Tibial nerve (tissue), 3 donors: Measurements from ENCODE around the gene AGK.

ENCODE experiments used
- CTCF ChIP-seq, 5 experiments: fragments of 200-600 bp in 3 of 5; fragments of 450-650 bp in 2 of 5; sonication (generic) in 3 of 5; IDR thresholded peaks; one replicate each; pipeline ENCODE4 v1.5.1; 2016 to 2019; ENCODE audit warnings: antibody characterized with exemption in 5 of 5, mild to moderate bottlenecking in 3 of 5, moderate library complexity in 2 of 5
- POLR2A ChIP-seq, 2 donors: fragments of 450-650 bp; IDR thresholded peaks; one replicate each; pipeline ENCODE4 v1.6.1; 2017; ENCODE audit warnings: antibody characterized with exemption in 2 of 2, mild to moderate bottlenecking in 2 of 2, moderate library complexity in 2 of 2

GRCh38 chr7:141649137-141649864 is 98.1 kb downstream of the AGK start:
- TF ChIP-seq CTCF (IDR thresholded peaks at IDR 0.05) (no peak), POLR2A (IDR thresholded peaks at IDR 0.05) (no peak)
